Measurements from ENCODE around the gene POLR2J2. TPM values are rescaled to one million over a fixed set of nuclear protein-coding genes. Genes with fewer than 3 reads are reported as not detected.
A peak's percentile ranks its signal among the peaks of the same experiment; 100 is the strongest.
"Not testable (repeated sequence)": the region's sequence is repeated elsewhere in the genome, so short reads cannot be mapped to it uniquely, and the experiment has no call there.

The POLR2J2 gene
- total RNA-seq, 1 experiment from 2014 or later: 12.7 TPM

DNA sequence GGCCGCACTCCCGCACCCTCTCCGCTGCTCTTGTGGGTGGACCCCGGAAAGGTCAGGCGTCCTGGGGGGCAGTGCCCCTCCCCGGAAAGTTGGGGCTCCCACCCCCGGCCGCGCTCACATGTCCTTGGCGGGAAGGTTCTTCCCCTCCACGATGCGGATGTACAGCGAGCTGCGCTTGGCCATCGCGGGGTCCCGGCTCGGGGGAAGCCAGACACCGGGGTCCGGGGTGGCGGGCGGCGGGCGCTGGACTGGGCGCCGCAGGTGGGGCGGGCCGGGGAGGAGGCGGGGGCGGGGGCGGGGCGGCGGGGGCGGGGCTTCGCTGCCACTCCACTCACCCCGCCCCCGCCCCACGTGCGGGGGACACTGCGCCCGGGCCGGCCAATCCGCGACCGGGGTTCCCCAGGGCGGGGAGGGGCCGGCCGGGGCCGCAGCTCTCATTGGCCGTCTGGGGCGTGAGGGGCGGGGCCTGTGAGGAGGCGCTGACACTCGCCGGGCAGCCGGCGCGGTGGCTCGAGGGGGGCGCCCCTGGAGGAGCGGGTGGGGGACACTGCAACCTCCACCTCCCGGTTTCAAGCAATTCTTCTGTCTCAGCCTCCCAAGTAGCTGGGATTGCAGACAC lies 54.8 kb downstream of the POLR2J2 start, which contains the start of gene RASA4:
TSS of gene RASA4 (minus strand) at position 250 of the 619 bp plus-strand sequence. CDS start at position 183, 67 bp downstream.
- DNase-seq: peak in 1 of 2 experiments; percentile 32
- H3K4me3 Mint-ChIP-seq (ENCODE audit: unreplicated experiment); CTCF ChIA-PET; H3K36me3 Mint-ChIP-seq (ENCODE audit: insufficient read depth, unreplicated experiment); H3K4me1 Mint-ChIP-seq (ENCODE audit: low read depth, unreplicated experiment); H3K4me1 ChIP-seq; POLR2A ChIA-PET; H3K27ac Mint-ChIP-seq (ENCODE audit: unreplicated experiment); intact Hi-C loops (cut with micrococcal nuclease; ENCODE audit: unreplicated experiment); H3K9me3 ChIP-seq; H3K27me3 Mint-ChIP-seq (ENCODE audit: insufficient read depth, unreplicated experiment); H3K27me3 ChIP-seq (replicated peaks; ENCODE audit: control insufficient read depth, insufficient read depth, low read length); H3K9me3 Mint-ChIP-seq (ENCODE audit: unreplicated experiment); H3K36me3 ChIP-seq (ENCODE audit: control insufficient read depth, insufficient read depth, low read length); BruUV-seq (replicated peaks): not testable (repeated sequence)
- peak within 1 kb of the TSS; percentile 40 for H3K4me3 ChIP-seq (ENCODE audit: low read depth, low read length)

Other genes with a start within 250 kb of the POLR2J2 start
- gene ORAI2, start 238.1 kb downstream of the POLR2J2 start, total RNA-seq (2022): 19.4 and 20.2 TPM in 2 replicates
- gene ALKBH4, start 206.8 kb downstream of the POLR2J2 start, total RNA-seq (2022): 13.8 and 15.0 TPM in 2 replicates
- 23.6 and 25.3 TPM in 2 replicates for gene LRWD1, start 206.7 kb downstream of the POLR2J2 start, total RNA-seq (2022)
- gene POLR2J, start 192.7 kb downstream of the POLR2J2 start, total RNA-seq (2022): 68.1 and 70.0 TPM in 2 replicates
- gene RASA4B, start 153.9 kb downstream of the POLR2J2 start, total RNA-seq (2022): 2.9 and 3.2 TPM in 2 replicates
- gene UPK3BL2, start 128.0 kb downstream of the POLR2J2 start, total RNA-seq (2022): 9.3 and 11.2 TPM in 2 replicates
- not detected in 2 replicates for gene SPDYE2, start 120.4 kb downstream of the POLR2J2 start, total RNA-seq (2022)
- gene POLR2J3, start 99.1 kb downstream of the POLR2J2 start, total RNA-seq (2022): 34.4 and 37.4 TPM in 2 replicates
- gene RASA4, start 54.9 kb downstream of the POLR2J2 start, total RNA-seq (2022): 6.1 and 7.2 TPM in 2 replicates
- gene UPK3BL1, start 28.9 kb downstream of the POLR2J2 start, total RNA-seq (2022): 9.9 and 13.7 TPM in 2 replicates
- gene SPDYE2B, start 21.3 kb downstream of the POLR2J2 start, total RNA-seq (2022): not detected in 2 replicates
- gene FAM185A, start 77.3 kb upstream of the POLR2J2 start, total RNA-seq (2022): 10.6 and 12.8 TPM in 2 replicates
- 0.39 TPM in 1 of 2 replicates, not detected in the other for gene LRRC17, start 241.3 kb upstream of the POLR2J2 start, total RNA-seq (2022)